ENCODE data around the gene OPCML.

OPCML gene

DNA sequence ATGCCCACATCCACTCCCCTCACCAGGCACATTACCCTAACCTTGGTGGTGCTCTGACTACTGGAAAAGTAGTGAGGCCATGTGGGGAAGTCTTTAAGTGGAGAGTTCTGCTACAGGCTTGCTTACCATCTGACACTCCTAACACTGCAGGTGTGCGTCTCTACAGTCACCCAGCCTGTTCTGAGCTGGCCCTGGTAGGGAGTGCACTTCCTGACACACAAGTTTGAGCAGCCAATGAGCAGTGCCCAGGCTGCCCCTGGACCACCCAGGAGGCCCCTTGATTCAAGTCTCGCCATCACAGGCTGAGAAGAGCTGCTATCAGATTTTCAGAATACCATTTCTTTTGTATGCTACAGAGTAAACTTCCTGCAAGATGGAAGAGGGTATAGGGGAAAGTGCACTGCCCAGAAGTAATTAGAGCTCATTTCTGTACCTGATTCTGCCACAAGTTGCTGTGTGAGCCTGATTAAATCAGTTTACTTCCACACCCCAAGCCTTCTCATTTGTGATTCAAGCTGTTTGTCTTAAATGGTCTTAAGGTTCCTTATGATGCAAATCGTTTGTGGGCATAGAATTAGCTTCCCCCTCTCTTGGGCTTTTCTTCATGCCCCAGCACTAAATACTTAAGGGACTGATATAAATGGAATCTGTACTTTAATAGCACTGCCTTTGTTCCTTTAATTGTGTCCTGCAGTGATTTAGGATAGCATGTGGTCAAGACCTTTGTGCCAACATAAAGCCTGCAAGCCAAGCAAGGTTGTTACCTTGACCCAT, 22.2 kb downstream of the OPCML start:
- POLR2A ChIA-PET, result no interaction called here
- TF ChIP-seq, protein P1, sequence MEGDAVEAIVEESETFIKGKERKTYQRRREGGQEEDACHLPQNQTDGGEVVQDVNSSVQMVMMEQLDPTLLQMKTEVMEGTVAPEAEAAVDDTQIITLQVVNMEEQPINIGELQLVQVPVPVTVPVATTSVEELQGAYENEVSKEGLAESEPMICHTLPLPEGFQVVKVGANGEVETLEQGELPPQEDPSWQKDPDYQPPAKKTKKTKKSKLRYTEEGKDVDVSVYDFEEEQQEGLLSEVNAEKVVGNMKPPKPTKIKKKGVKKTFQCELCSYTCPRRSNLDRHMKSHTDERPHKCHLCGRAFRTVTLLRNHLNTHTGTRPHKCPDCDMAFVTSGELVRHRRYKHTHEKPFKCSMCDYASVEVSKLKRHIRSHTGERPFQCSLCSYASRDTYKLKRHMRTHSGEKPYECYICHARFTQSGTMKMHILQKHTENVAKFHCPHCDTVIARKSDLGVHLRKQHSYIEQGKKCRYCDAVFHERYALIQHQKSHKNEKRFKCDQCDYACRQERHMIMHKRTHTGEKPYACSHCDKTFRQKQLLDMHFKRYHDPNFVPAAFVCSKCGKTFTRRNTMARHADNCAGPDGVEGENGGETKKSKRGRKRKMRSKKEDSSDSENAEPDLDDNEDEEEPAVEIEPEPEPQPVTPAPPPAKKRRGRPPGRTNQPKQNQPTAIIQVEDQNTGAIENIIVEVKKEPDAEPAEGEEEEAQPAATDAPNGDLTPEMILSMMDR (IDR thresholded peaks at IDR 0.05; ENCODE audit: insufficient read depth, low read length, missing control alignments), result no peak
- no peak for DNase-seq (ENCODE audit: low read depth, low spot score)
- CTCF ChIA-PET, result no interaction called here
- H3K4me3 ChIP-seq (ENCODE audit: low read depth, low read length), result no peak overlapping the region

DNA sequence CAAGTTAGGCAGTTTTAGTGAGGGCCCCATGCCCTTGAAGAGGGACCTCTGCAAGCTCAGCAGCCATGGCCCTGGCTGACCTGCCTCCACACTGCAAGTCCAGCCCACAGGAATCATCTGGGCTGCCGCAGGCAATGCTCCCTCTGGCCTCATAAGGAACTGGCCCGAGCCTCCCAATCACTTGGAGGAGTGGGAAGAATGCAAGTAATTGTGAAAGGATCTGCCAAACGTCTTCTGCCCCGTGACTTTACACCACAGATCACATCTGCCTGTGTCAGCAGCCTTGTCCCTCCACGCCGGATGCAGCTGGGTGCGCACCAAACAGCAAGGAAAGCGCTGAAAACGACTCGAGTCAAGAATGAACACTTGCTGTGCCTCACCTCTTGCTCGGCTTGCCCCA, 23.8 kb downstream of the OPCML start:
- ChIA-PET POLR2A (no interaction called here), CTCF (no interaction called here)
- H3K4me3 ChIP-seq (ENCODE audit: low read depth, low read length), result no peak overlapping the region
- no peak for DNase-seq (ENCODE audit: low read depth, low spot score)
- TF ChIP-seq, protein P1 (IDR thresholded peaks at IDR 0.05; ENCODE audit: insufficient read depth, low read length, missing control alignments), result no peak

DNA sequence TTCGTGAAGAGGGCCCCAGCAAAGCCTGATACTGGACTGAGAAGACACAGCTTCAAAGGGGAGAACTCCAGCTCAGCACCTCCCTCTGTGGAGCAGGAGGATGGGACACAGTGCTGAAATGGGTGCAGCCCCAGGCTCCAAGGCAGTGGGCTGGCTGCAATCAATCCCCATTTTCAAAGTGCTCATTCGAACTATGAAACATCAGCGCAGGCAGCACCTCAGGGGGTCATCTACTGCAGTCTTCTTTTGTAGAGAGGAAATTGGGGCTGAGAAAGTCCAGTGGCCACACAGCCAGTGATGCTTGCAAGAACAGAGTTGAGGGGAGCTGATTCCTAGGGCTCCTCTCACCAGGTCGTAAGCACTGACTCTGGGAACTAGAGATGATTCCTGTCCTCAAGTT, 25.1 kb downstream of the OPCML start:
- ChIA-PET POLR2A (no interaction called here), CTCF (no interaction called here)
- no peak overlapping the region for H3K4me3 ChIP-seq (ENCODE audit: low read depth, low read length)
- no peak for DNase-seq (ENCODE audit: low read depth, low spot score)
- TF ChIP-seq, protein P1 (IDR thresholded peaks at IDR 0.05; ENCODE audit: insufficient read depth, low read length, missing control alignments), result no peak

DNA sequence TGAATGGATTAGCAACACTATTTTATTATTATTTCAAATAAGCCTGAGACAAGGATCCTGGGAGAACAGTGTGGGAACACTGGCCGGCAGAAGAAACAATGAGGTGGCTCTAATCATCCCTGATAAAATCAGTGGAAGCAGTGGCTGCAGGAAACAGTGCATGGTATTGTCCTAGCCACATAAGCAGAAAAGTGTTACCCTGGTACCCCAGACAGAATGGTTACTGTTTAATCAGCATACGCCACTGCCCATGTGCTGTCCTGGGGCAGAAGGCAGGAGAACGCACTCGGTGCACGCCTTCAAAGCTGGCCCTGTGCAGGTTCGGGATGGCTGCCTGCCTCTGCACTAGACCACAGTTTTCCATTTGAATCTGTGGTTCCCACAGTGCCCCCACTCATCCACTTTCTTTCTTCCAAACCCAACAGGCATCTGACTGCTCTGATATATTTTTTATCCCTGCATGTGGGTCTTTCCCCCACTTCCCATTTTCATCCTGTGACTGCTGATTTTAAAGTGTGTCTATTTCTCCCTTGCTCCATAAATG, 25.7 kb downstream of the OPCML start:
- CTCF ChIA-PET, result no interaction called here
- no peak overlapping the region for H3K4me3 ChIP-seq (ENCODE audit: low read depth, low read length)
- POLR2A ChIA-PET, result no interaction called here
- TF ChIP-seq, protein P1 (IDR thresholded peaks at IDR 0.05; ENCODE audit: insufficient read depth, low read length, missing control alignments), result no peak
- DNase-seq (ENCODE audit: low read depth, low spot score), result no peak

DNA sequence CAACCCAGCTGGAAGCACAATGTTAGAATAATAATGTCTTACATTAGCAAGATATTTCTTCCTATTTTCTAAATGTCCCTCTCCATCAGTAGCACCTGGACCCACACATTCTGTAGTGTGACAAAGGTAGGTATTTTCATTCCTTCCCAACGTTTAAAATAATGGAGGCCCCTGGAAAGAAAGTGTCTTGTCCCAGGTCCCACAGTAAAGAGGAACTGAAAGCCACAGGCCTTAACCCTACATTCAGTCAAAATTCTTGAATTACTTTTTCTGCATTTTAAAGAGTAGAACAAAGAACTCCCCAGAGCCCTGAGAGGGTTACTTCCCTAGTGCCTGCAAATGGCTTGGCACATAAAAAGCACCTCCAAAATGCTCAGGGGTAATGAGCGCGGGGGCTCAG, 26.3 kb downstream of the OPCML start:
- TF ChIP-seq, protein P1 (IDR thresholded peaks at IDR 0.05; ENCODE audit: insufficient read depth, low read length, missing control alignments), result no peak
- CTCF ChIA-PET, result no interaction called here

DNA sequence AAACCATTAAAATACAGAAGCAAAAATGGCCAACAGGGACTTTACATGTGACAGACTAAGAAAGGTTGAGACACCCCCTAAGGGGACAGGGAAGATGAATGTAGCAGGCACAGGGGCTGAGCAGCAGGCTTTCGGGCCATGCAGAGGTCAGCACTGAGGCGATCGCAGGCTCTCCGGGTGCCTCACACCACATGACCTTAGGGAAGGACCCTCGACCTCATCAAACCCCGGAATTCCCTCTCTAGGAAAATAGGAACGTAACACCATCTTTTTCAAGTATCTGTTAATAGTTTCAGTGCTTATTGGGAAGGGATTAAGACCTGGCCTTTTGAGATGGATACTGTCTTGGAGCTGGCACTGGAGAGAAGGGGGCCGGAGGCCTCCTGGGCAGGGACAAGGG, 27.4 kb downstream of the OPCML start:
- H3K4me3 ChIP-seq (ENCODE audit: low read depth, low read length), result no peak overlapping the region
- CTCF ChIA-PET, result no interaction called here
- TF ChIP-seq, protein P1 (IDR thresholded peaks at IDR 0.05; ENCODE audit: insufficient read depth, low read length, missing control alignments), result no peak
- POLR2A ChIA-PET, result no interaction called here
- DNase-seq (ENCODE audit: low read depth, low spot score), result no peak

More for the DNA sequence above, 26.3 kb downstream of the OPCML start:
- no peak overlapping the region for H3K4me3 ChIP-seq (ENCODE audit: low read depth, low read length)
- no peak for DNase-seq (ENCODE audit: low read depth, low spot score)
- POLR2A ChIA-PET, result no interaction called here
